GM10266 (cell line): ENCODE data around the gene EPC2.

Experiments
- DNase-seq: peaks from one replicate; pipeline ENCODE4 v3.0.0; 2012; ENCODE audit errors: extremely low spot score
- CTCF ChIP-seq: IDR thresholded peaks from 2 replicates; pipeline ENCODE4 v1.5.1; 2012; ENCODE audit warnings: mild to moderate bottlenecking, low read depth; ENCODE audit not compliant: control insufficient read depth, insufficient read depth; ENCODE audit errors: missing control alignments

The EPC2 gene

GRCh38 chr2:148720501-148721001 is 76.0 kb downstream of the EPC2 start:
- no peak for TF ChIP-seq CTCF
- DNase-seq: no peak

DNA sequence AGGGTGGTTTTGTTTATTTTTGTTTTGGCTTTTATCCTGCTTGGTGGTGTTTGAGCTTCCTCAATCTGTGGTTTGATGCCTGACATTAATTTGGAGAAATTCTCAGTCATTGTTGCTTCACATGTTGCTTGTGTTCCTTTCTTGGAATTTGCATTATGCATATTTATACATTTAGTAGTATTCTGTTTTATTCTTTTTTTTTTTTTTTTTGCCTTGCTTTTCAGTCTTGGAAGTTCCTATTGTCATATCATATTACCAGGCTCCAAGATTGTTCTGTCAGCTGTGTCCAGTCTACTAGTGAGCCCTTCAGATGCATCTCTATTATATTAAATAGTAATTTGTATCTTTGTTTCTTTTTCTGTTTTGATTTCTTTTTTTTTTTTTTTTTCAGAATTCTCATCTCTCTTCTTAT is 77.0 kb downstream of the EPC2 start:
- DNase-seq: no peak

DNA sequence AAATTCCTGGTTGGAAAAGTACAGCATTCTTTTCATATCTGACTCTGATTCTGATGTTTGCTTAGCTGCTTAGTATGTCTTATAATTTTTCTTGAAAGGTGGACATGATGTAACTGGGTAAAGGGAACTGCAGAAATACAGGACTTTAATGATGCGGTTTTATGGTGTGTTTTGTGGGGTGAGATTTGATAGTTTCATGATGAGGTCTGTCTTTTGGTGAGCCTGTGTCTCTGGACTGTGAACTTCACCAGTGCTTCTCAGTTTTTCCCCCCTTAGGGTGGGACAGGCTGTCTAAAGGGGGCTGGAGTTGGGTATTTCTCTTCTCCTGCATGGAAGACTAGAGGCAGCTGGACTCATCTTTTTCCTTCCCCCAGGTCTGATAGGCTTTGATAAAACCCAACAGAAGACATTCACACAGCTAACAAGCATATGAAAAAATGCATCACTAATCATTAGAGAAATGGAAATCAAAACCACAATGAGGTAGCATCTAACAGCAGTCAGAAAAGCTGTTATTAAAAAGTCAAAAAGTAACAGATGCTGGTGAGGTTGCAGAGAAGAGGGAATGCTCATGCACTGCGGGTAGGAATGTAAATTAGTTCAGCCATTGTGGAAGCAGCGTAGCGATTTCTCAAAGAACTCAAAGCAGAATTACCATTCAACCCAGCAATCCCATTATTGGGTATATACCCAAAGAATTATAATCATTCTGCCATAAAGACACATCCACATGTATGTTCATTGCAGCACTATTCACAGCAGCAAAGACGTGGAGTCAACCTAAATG is 77.6 kb downstream of the EPC2 start:
- DNase-seq: no peak
- TF ChIP-seq CTCF: no peak

More for the DNA sequence above, 77.0 kb downstream of the EPC2 start:
- no peak for TF ChIP-seq CTCF

GRCh38 chr2:148725564-148725963 is 81.0 kb downstream of the EPC2 start:
- TF ChIP-seq CTCF: no peak
- no peak for DNase-seq

DNA sequence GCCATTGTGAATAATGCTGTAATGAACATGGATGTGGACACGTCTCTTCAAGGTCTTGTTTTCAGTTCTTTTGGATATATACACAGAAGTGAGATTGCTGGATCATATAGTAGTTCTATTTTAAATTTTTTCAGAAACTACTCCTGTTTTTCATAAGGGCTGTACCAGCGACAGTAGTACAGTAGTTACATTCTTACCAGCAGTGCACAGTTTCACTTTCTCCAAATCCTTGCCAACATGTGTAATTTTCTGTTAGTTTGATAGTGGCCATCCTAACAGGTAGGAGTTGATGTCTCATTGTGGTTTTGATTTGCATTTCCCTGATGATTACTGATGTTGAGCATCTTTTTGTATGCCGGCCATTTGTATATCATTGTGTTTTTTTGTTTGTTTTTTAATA is 81.7 kb downstream of the EPC2 start:
- TF ChIP-seq CTCF: no peak
- no peak for DNase-seq

- no peak for TF ChIP-seq CTCF
- no peak for DNase-seq
Measured at GRCh38 chr2:148730085-148730484, 85.5 kb downstream of the EPC2 start.

DNA sequence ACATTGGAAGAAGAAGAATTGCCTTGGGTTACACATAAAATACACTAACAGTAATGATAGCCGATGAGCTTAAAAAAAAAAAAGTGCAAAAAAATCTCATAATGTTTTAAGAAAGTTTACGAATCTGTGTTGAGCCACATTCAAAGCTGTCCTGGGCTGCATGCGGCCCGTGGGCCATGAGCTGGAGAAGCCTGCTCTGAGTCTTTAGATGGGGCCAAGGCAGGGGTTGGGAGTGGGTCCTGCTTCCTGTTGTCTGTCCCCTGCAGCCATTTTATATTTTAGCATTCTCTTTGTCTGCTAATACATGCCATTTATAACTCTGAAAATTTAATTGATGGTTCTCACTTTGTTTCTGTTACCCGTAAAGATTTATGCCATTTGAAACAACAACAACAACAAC is 93.2 kb downstream of the EPC2 start:
- DNase-seq: no peak
- no peak for TF ChIP-seq CTCF
